Loucy (cell line): ENCODE measurements around the gene NDUFS7.

Experiments
- EZH2phosphoT487 ChIP-seq: fragments of 200-600 bp; IDR thresholded peaks from 2 replicates; pipeline ENCODE4 v1.6.1; 2018; ENCODE audit warnings: antibody characterized with exemption, mild to moderate bottlenecking, moderate library complexity, borderline replicate concordance
- TF ChIP-seq, protein P1 (sequence below): fragments of 200-600 bp; sonication (generic); conservative IDR thresholded peaks from 2 replicates; pipeline ENCODE4 v1.5.1; 2014; ENCODE audit warnings: mild to moderate bottlenecking, antibody characterized with exemption, low read length

DNA sequence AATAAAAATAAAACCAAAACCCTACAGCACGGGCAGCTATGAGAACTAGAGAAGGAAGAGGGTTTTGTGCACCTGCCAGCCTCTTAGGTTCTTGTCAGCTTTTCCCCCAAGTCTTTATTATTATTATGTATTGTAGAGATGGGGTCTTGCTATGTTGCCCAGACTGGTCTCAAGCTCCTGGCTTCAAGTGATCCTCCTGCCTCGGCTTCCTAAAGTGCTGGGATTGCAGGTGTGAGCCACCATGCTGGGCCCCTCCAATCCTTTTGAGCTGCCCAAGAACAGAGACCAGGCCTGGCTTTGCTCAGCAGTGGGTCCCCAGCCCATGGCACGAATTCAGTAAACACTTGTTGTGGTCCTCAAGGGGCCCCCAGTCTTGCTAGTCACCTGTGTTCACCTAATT lies 1.5 kb upstream of the NDUFS7 start:
- TF ChIP-seq, protein P1, sequence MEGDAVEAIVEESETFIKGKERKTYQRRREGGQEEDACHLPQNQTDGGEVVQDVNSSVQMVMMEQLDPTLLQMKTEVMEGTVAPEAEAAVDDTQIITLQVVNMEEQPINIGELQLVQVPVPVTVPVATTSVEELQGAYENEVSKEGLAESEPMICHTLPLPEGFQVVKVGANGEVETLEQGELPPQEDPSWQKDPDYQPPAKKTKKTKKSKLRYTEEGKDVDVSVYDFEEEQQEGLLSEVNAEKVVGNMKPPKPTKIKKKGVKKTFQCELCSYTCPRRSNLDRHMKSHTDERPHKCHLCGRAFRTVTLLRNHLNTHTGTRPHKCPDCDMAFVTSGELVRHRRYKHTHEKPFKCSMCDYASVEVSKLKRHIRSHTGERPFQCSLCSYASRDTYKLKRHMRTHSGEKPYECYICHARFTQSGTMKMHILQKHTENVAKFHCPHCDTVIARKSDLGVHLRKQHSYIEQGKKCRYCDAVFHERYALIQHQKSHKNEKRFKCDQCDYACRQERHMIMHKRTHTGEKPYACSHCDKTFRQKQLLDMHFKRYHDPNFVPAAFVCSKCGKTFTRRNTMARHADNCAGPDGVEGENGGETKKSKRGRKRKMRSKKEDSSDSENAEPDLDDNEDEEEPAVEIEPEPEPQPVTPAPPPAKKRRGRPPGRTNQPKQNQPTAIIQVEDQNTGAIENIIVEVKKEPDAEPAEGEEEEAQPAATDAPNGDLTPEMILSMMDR: no peak
- no peak for TF ChIP-seq EZH2phosphoT487
